OCI-LY1 (cell line): Measurements from ENCODE around the gene LRP6.

Source experiments
- H2AFZ ChIP-seq: fragments of 200-600 bp; sonication (generic), shearing (Covaris generic); 2 replicates; pipeline ENCODE4 v1.6.0; 2014; ENCODE audit warnings: antibody characterized with exemption, mild to moderate bottlenecking, low read length
- H3F3A ChIP-seq: fragments of 200-600 bp; sonication (generic), shearing (Covaris generic); 2 replicates; pipeline ENCODE4 v1.6.0; 2014; ENCODE audit warnings: mild to moderate bottlenecking, antibody characterized with exemption, low read length, moderate library complexity; ENCODE audit not compliant: insufficient read depth
- H3K27ac ChIP-seq: fragments of 200-600 bp; sonication (generic); 2 replicates; pipeline ENCODE4 v1.5.1; 2014; ENCODE audit warnings: low read length, mixed run types, mild to moderate bottlenecking, low read depth; ENCODE audit not compliant: poor library complexity, severe bottlenecking
- H3K27me3 ChIP-seq: fragments of 200-600 bp; sonication (generic); 2 replicates; pipeline ENCODE4 v1.6.0; 2014; ENCODE audit warnings: antibody characterized with exemption, mild to moderate bottlenecking, low read length, moderate library complexity; ENCODE audit not compliant: insufficient read depth
- H3K36me3 ChIP-seq: fragments of 200-600 bp; sonication (generic); 2 replicates; pipeline ENCODE4 v1.6.1; 2014; ENCODE audit warnings: mild to moderate bottlenecking, antibody characterized with exemption, low read length, moderate library complexity, mixed read lengths; ENCODE audit not compliant: insufficient read depth
- H3K4me1 ChIP-seq: fragments of 200-600 bp; sonication (generic); 2 replicates; pipeline ENCODE4 v1.5.1; 2014; ENCODE audit warnings: mild to moderate bottlenecking, low read length, moderate library complexity; ENCODE audit not compliant: insufficient read depth, severe bottlenecking
- H3K4me2 ChIP-seq: fragments of 200-600 bp; sonication (generic), shearing (Covaris generic); 2 replicates; pipeline ENCODE4 v1.6.1; 2014; ENCODE audit warnings: low read length
- H3K4me3 ChIP-seq: fragments of 200-600 bp; sonication (generic); 2 replicates; pipeline ENCODE4 v1.5.1; 2014; ENCODE audit warnings: low read length, low read depth, mild to moderate bottlenecking, mixed read lengths; ENCODE audit not compliant: poor library complexity, severe bottlenecking
- H3K79me2 ChIP-seq: fragments of 200-600 bp; shearing (Covaris generic); 2 replicates; pipeline ENCODE4 v1.6.1; 2016; ENCODE audit warnings: mixed run types, low read length, mixed read lengths; ENCODE audit not compliant: insufficient read depth
- H3K9ac ChIP-seq: fragments of 200-600 bp; sonication (generic), shearing (Covaris generic); 2 replicates; pipeline ENCODE4 v1.6.1; 2014; ENCODE audit warnings: mild to moderate bottlenecking, low read length, mixed read lengths
- H3K9me2 ChIP-seq: fragments of 200-600 bp; sonication (generic), shearing (Covaris generic); 2 replicates; pipeline ENCODE4 v1.6.1; 2014; ENCODE audit warnings: low read depth, mild to moderate bottlenecking, low read length, mixed read lengths
- H3K9me3 ChIP-seq: fragments of 200-600 bp; shearing (Covaris generic); 2 replicates; pipeline ENCODE4 v1.6.1; 2014; ENCODE audit warnings: low read length, mixed read lengths
- H4K20me1 ChIP-seq: fragments of 200-600 bp; sonication (generic), shearing (Covaris generic); 2 replicates; pipeline ENCODE4 v1.6.0; 2016; ENCODE audit warnings: mild to moderate bottlenecking, low read length; ENCODE audit not compliant: insufficient read depth
- CTCF ChIP-seq: fragments of 200-600 bp; sonication (generic), shearing (Covaris generic); IDR thresholded peaks from 2 replicates; pipeline ENCODE4 v1.5.1; 2017; ENCODE audit warnings: mild to moderate bottlenecking, antibody characterized with exemption, low read length, moderate library complexity, mixed read lengths
- EZH2 ChIP-seq: fragments of 200-600 bp; sonication (generic), shearing (Covaris generic); IDR thresholded peaks from 2 replicates; pipeline ENCODE4 v1.8.0; 2017; ENCODE audit warnings: borderline replicate concordance, mixed run types, mild to moderate bottlenecking, antibody characterized with exemption, low read length, moderate library complexity, mixed read lengths

LRP6 gene

DNA sequence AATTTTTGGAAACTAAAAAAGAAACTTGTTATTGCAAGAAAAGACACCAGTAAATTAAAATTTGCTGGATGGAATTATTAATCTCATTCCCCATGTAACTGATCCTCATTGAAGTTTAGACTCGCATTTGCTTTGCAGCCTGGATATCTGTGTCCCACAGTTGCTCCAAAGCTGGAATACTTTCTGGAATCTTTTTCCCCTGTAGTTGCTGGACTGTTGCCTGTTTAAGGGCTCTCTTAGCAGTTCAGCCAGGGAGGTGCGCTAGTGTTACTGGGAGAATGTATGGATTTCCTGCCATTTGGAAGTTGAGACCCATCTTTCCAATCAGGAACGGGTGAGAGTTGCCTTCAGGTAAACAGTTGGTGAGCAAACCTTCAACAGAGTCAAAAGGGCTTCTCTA lies 175.8 kb downstream of the LRP6 start:
- Histone ChIP-seq H3K36me3 (no peaks in the 10 kb centered on the region), H3K4me3 (no peak overlapping the region), H3K4me1 (no peaks in the 10 kb centered on the region), H3K4me2 (no peak overlapping the region), H3K27me3 (peaks cover 10% of the 10 kb centered on the region; the same call in 1 of the 2 replicates), H3F3A (no peaks in the 10 kb centered on the region), H3K79me2 (no peaks in the 10 kb centered on the region), H2AFZ (no peak overlapping the region), H4K20me1 (no peaks in the 10 kb centered on the region), H3K9me3 (no peaks in the 10 kb centered on the region), H3K9ac (no peak overlapping the region), H3K9me2 (no peaks in the 10 kb centered on the region), H3K27ac (no peak overlapping the region)
- no peak for TF ChIP-seq CTCF
- TF ChIP-seq EZH2, result no peak

DNA sequence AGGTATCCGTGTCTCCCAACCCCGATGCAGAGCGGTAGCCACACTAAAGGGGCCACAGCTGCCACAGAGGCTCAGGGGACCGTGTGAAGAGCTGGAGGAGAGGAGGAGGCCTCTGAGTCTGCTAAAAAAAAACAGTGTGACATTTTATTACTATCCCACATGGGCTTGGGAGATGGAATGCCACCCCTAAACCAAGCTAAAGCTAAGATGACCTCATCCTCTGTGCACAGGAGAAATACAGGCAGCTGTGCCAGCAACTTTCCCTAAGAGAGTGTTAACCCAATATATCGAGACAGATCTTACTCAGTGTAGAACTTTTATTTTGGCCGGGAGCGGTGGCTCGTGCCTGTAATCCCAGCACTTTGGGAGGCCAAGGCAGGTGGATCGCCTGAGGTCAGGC lies 178.1 kb downstream of the LRP6 start:
- Histone ChIP-seq H3K4me3 (no peak overlapping the region), H3K27me3 (peaks cover 10% of the 10 kb centered on the region; the same call in 1 of the 2 replicates), H3K9me3 (no peaks in the 10 kb centered on the region), H3K27ac (no peak overlapping the region), H3K9ac (no peak overlapping the region), H3K79me2 (no peaks in the 10 kb centered on the region), H4K20me1 (no peaks in the 10 kb centered on the region), H2AFZ (no peak overlapping the region), H3F3A (no peaks in the 10 kb centered on the region), H3K4me2 (no peak overlapping the region), H3K9me2 (no peaks in the 10 kb centered on the region), H3K4me1 (no peaks in the 10 kb centered on the region), H3K36me3 (no peaks in the 10 kb centered on the region)
- TF ChIP-seq EZH2 (no peak), CTCF (no peak)

- H3K9me3 ChIP-seq, result no peaks in the 10 kb centered on the region
- TF ChIP-seq CTCF, result no peak
- TF ChIP-seq EZH2, result no peak
- no peaks in the 10 kb centered on the region for H3K9me2 ChIP-seq
- H3K36me3 ChIP-seq, result no peaks in the 10 kb centered on the region
- no peaks in the 10 kb centered on the region for H3F3A ChIP-seq
- H3K27me3 ChIP-seq, result peaks cover 10% of the 10 kb centered on the region; the same call in 1 of the 2 replicates
- no peak overlapping the region for H2AFZ ChIP-seq
- H3K4me2 ChIP-seq, result no peak overlapping the region
- no peak overlapping the region for H3K4me3 ChIP-seq
- H3K9ac ChIP-seq, result no peak overlapping the region
- H3K79me2 ChIP-seq, result no peaks in the 10 kb centered on the region
- no peaks in the 10 kb centered on the region for H3K4me1 ChIP-seq
- H3K27ac ChIP-seq, result no peak overlapping the region
- H4K20me1 ChIP-seq, result no peaks in the 10 kb centered on the region
These were observed 178.7 kb downstream of the LRP6 start for GRCh38 chr12:12088147-12088546.
